Stimulated activated naive CD4-positive, alpha-beta T cell (primary cell): ENCODE measurements around the gene CALCOCO1.
A peak's percentile ranks its signal among the peaks of the same experiment; 100 is the strongest.

Source experiments
- DNase-seq, 6 experiments: peaks; one replicate each; lab custom pipeline; 2025; lab: John Stamatoyannopoulos, UW

CALCOCO1 gene

DNA sequence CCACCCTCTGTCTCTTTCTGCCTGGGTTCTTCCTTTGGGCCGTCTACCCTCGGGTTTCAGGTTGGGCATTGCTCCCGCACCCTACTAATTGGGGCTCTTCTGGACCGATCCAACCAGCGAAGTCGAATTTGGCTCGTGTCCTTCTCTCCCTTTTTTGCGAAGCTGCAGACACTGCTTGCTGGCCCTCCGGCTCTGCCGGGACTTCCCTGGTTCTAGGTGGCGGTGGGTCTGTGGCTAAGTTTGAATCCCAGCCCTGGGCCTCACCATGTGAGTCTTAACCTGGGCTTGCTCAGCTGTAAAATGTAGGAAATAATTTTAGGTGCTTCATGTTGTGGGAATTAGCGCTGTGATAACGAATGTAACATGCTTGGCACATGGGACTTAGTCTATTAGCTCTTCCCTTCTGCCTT lies 24.9 kb upstream of the CALCOCO1 start:
- no peak for DNase-seq

DNA sequence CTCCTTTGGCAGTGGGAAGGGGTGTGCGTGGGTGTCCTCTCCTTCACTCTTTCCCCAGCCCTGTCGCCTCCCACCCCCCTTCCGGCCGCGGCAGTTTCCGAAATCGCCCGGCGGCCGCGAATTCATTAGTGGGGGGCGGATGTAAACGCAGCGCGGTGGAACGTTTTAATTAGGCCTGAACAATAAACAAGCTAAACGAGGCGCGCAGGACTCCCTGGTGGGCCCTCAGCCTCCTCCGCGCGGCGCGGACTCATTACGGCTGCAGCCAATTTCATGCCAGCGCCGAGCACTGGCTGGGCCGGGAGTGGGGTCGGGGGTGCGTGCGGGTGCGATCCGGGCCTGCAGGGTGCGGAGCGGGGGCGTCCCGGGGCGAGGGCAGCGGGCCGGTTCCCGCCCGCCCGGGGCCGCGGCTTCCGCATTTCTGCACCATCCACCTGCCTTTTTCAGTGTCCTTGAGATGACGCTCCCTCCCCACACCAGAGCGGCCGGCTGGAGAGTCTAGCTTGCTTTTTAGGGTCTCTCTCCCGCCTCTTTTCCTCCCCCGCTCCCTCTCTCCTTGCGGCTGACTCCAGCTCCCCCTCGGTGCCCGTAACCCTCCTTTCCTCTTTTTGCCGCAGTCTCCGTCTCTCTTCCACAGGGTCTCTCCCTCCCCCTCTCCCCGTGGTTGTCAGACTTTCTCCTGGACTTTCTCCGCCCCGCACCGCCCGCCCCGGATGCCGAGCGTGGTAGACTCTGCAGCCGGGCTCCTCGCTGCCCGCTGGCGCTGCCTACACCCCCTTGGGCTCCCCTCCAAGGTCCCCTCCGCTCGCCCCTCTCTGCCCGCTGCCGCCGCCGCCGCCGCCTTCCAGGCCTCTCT lies 24.3 kb upstream of the CALCOCO1 start, which contains the start of gene CISTR:
TSS of gene CISTR (minus strand) at position 644 of the 856 bp plus-strand sequence.
- DNase-seq, result peak in 4 of 6 experiments; percentile 9 to 37 (median 33)

DNA sequence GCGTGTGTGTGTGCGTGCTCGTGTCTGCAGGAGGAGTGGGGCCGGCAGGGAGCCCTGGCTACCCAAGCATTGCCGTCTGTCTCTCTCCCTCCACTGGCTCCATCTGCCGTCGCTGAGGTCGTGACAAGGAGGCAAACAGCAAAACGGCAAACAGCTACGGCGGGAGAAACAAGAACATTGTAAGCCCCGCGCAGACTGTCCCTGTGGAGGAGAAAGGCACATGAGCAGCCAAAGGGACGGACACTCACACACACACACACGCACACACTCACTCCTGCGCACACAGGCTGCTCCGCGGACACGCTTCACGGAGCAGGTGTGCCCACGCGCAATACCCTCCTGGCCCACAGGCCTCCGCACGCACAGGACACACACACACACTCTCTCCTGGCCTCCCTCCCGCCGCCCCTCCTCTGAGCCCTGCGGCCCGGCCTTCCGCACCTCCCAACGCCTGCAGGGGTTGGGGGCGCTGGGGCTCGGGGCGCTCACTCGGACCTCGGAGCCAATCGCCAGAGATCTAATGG lies 23.6 kb upstream of the CALCOCO1 start:
- DNase-seq, result peak in 2 of 6 experiments; percentile 26 to 37

DNA sequence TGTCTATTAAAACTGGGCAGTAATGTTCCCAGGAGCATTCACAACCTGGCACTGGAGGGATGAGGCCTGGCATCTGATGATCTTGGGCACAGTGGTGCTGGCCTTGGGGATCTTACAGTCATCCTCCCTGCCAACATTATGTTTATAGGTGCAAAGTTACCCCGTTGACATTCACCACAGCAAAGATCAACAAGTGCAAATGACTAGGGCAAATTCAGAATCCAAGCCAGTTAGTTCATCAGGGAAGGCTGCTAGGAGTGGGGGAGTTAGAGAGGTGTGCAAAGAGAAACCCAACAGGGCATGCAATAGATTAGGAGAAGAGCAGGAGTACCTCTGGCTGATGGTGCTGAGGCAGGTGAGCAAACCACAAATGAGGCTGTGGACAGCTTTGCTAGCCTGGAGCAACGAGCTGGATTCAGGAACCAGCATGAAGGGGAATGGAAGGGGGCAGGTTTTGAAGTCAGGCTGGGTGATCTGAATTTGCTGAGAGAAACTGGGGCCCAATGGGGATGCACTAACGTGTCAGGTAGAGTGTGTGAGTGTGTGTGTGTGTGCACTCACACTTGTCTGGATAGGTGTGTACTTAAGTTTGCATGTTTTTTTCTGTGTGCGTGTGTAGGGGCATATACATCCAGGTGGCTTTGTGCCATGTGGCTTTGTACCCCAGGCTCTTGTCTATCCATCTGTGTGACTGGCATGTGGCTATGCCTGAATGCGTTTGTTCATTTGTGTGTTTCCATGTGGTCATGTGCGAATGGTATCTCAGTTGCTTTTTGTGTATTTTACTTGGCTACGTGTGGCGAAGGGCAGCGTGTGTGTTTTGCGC lies 22.9 kb upstream of the CALCOCO1 start:
- DNase-seq, result no peak

DNA sequence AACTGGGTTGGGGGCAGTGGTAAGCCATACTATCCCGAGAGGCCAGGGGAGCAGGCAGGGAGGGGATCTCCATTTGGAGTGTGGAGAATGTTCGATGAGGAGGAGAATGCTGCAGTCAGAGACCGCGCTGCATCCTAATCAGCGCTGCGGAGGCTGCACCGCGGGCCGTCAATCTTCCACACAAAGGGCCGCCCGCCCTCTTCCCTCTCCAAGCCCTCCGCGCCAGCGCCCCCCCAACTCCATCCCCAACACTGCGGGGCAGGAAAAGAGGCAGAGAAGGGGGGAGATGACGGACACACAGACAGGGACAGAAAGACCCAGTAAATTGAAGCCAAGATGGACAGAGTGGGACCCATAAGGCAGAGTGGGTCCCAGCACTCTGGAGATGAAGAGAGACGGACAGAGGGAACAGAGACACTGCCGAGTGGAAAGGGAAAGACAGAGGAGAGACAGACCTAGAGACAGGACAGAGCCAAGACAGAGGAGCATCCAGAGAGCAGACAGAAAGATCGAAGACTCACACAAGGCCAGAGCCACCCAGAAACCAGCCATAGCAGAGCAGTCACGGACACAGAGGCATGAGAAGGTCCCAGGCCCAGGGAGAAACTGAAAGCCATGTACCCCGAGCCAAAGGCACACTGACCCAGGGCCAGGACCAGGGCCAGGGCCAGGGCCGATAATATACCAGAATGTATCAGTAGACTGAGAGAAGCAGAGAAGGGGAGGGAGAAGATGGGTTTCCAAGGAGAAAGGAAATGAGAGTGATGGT lies 21.0 kb upstream of the CALCOCO1 start:
- no peak for DNase-seq

DNA sequence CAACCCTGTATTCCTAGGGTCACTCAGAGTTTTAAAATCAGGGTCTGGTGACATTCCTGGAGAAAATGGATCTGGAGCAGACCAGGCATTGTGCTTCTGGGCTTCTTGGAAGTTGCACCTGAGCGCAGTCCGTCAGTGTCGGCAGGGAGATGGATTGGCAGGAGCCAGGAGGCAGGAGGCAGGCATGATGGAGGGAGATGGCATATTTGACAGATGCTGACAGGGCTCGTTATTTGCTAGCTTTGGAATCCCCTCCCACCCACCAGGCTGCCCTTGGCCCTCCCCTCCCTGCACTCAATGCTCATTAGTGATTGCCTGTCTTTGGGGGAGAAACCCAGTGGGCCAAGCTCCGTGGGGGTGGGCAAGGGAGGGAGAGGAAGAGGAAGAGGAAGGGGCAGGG lies 19.8 kb upstream of the CALCOCO1 start:
- DNase-seq, result no peak

DNA sequence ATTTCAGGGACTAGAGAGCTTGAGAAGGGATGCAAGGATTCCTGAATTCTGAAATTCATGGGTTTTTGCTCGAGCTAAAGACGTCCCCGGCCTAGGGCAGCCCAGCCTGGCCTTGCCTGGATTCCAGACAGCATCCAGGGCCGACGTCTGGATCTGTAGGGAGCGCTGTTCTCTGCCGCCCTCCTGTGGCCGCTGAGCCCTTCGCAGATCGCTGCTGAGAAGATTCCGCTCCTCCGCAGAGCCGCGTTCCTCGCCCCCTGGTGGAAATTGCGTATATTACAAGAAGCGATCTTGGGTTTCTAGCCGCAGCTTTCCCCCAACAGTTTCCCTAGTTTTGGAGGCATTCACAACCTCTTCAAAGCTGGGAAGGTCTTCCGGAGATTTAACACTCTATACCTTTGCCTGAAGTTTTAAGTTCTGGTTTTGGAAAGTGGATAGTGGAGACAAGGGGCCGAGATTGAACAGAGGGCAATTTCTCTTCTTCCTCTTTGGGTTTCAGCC lies 19.4 kb upstream of the CALCOCO1 start:
- DNase-seq, result peak; percentile 64 to 90 (median 82)

DNA sequence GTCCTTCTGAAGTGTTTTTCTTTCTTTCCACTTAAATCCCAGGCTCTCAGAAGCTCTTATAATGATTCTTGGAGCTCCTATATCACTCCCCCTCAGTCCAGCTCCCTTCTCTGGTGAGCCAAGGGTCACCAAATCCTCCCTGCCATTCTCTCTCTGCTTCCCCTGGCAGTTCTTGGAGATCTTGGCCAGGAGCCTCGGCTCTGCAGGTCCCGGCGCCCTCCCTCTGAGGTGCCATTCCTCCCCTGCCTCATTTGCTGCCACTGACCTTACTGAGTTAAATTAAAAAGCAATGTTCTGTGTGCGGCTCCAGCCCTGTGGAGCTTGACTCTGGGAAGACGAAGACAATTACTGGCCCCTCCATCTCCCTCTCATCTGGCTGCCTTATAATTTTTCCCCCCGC lies 17.5 kb upstream of the CALCOCO1 start:
- no peak for DNase-seq

DNA sequence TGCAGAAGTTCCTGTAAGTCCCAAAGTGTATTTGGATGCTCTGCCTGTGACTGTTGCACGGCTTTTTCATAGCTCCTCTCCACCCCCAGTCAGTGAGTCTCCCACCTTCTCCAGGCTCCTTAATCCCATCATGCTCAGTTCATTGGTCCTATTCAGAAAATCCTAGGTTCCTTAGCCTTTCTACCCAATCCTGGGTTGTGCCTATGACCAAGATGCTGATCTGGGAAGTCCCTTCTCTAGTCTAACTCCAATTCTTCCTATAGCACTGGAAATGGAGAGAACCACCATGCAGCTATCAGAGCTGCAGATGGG lies 16.8 kb upstream of the CALCOCO1 start:
- no peak for DNase-seq

DNA sequence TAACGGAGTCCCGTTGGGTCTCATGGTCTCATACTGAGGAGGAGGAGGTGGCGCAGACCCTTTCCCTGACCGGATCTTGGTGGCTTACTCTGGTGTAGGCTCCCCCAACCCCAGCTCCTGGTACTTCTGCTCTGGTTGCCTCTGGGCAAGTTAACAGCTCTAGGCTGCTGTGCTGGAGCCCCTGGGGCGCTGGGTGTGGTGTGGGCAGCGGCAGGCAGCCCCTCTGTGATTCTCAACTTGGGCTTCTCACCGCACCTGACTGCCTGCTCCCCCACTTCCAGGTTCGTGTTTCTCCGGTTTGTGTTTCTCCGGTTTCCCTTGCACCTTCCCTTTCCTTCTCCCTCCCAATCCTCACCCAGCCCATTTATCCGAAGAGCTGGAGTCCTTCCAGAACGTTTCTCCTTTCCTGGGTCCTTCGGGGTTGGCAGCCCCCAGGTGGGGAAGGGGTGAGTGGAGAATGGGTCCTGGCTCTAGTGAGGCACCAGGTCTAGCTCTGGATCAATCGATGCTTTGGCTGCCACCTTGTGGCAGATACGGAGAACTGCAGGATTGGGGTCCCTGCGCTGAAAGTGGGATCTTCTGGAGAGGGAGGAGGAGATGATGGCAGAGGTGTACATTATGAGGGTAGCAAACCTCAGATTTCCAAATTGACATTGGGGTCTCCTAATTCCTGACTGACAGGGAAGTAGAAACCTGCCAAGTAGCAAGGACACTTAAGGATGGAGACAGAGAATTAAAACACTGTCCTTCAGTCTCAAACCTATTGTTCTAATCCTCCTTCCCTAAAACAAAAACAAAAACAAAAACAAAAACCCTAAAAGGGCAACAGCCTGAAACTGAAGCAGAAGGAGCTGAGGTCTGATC lies 16.2 kb upstream of the CALCOCO1 start:
- peak; percentile 32 to 79 (median 54) for DNase-seq

DNA sequence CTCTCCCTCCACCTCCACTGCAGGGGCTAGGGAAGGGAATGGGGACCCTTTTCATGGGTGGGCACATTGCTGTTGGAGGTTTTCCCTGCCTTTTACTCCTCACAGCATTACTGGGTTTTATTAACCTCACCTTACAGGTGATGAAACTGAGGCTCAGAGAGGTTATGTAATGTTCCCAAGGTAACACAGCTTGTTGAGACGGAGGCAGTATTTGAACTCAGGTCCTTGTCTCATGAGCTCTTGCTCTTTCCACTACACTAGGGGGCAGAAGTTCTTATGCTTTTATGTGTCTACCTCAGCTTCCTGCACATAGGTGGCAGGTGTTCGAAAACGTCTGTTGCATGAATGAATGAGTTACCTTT lies 12.9 kb upstream of the CALCOCO1 start:
- DNase-seq, result no peak

DNA sequence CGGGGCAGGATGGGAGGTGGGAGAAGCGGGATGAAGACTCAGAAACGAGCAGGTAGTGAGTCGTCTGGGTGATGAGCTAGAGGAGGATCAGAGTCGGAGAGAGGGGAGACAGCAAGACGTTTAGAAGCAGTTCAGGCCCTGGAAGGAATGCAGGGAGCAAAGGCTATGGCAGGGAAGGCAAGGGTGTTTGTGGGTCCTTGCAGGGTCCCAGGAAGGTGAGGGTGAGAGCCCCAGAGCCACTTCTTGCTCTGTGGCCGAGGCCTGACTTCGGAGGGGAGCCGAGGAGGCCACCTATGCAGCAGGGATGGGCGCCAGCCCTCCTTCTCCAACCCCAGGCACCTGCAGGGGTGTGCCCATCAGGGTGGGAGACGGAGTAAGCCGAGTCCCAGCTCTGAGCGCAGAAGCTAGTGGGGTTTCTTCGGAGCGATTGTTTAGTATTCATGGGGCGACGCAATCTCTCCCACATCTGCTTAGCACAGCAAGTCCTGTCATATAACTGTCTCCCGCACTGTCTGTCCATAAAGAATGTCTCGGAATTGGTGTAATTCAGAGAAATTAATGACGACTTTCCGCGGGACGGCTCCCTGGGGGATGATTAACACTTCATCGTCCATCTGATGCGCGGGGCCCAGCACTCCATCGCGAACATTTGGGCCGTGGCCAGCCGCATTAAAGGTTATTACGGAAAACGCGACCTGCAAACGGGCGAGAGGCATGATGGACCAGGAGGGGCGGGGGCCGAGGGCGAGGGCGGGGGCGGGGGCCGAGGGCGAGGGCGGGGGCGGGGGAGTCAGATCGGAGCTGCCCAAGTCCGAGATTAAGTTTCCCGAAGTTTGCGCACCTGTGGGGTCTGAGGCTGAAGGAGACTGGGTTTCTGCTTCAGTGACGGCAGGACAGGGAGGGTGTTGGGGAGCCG lies 12.2 kb upstream of the CALCOCO1 start:
- peak in 1 of 6 experiments; percentile 40 for DNase-seq

DNA sequence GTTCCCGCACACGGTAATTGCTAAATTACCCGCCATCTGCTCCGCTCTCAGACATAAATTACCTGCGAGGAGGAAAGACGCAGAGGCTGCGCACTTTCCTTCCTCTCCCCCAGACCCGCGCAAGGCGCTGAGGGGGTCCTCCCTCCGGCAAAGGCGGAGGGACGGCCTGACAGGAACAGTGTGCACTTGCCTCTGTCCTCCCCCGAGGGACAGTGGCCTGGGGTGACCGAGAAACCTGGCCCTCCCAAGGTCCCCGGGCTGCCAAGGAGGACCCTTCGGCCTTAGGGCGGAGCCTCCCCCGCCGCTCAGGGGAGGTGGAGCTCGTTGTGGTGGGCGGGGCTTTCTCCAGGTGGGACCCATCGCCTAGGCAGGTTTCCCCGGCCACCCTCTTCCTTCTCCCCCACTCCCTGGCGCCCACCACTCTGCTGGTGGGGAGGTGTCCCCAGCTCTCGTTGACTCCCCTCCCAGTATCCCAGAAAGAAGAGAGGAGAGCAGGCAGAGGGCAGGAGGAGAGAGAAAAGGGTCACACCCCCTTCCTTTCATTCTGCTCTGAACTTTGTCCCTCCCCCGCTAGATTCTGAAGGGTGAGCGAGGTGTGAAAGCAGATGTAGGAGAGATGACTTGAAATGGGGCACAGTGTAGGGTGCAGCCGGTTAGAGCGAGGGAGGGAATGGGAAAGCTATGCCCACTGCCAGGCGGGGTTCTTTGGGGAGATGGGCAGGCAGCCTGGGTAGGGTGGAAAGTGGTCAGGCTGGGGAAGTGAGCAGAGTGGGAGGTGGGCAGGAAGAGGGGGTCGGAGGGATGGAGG lies 11.4 kb upstream of the CALCOCO1 start:
- DNase-seq, result peak; percentile 21 to 65 (median 60)

DNA sequence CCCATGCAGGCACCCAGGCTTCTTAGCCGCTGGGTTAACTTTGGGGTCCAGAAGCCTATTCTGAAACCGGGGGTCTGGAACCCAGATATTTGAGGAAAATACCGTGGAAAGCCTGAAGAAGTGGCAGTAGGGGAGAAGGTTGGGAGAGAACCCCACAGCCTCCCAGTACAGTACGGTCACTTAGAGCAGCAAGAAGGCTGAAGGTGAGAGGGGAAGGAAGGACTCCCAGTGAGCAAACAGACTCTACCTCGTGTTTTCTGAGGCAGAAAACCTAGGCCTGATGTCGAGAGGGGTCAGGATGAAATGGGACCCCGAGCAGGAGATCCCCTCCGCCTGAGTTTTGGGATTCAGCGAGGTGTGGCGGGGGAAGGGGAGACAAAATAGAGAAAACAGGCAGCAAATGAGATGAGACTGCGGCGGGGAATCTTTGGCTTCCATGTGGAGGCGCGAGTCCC lies 10.7 kb upstream of the CALCOCO1 start:
- DNase-seq, result no peak

DNA sequence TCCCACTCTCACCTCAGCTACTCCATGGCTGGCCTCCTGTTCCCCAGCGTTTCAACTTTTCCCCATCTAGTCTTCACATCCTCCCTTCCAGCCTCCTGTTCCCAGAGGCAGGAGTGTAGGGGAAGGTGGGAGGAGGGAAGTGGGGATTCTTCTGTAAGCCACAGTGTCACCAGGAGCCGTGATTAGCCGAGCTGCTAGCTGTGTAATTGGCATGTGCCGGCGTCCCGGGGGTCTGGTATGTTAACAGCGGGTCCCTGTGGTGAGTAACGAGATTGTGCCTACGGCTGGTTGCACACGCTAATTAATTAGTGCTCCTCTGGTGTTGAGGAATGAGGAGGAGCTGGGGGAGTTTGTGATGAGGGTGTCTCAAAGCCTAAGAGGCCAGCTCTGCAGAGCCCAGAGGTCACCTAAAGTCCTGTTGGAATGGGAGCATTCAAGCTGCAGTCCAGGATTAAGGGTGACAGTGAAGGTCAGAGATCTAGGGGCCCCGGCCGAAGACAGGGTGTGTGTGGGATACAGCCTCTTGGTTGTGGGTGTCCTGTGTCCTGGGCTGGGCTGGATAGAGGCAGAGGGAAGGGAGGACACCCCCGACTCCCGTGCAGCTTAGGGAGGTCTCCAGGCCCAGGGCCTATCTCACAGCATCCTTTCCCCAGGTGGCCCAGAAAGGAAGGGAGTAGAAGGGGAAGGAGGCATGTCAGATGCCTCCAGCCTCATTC lies 10.0 kb upstream of the CALCOCO1 start:
- DNase-seq, result no peak

DNA sequence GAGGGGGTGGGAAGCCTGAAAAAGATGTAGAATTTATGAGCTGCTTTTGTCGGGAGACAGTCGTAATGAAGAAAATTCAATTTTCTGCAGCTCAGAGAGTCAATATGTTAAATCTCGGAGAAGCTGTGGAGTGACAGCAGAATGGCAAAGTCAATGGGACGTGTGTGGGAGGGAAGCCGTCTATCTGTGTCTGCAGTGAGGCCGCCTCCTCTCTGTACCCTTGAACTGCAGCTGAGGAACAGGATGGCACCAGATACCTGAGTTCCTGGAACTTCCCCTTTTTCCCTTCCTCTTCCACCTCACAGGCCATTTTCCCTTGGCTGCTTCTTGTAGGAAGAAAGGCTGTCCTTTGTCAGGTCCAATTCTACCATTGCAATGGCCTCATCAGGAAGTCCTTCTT lies 9.3 kb upstream of the CALCOCO1 start:
- DNase-seq, result no peak

DNA sequence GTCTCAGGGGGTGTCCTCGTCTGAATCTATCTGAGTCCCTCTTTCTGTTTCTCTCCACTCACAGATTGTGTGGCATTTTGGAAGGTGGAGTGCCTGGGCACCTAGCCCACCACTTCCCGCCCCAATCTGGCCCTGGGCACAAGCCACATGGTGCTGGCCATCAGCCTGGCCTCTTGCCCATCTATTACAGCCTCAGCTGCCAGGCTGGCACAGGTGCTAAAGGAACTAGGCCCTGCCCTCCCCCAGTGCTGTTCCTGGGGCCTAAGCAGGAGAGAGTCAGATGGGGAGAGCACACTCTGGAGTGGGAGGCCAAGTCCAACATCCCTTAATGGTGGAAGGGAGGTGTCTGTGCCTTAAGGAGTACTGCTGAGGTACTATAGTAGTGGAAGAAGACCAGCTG lies 8.3 kb upstream of the CALCOCO1 start:
- no peak for DNase-seq

DNA sequence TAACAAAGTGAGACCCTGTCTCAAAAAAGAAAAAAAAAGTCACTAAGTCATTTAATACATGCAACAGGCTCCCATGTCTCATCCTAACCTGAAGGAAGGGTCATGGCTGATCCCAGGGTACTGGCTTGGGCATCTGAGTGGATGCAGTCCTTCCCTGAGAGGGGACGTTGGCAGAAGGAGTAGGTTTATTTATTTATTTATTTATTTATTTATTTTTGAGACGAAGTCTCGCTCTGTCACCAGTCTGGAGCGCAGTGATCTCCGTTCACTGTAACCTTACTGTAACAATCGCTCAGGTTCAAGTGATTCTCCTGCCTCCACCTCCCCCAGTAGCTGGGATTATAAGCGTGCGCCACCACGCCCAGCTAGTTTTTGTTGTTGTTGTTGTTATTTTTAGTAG lies 7.2 kb upstream of the CALCOCO1 start:
- DNase-seq, result no peak
